ENCODE results near the gene MS4A6A.

Gene MS4A6A

GRCh38 chr11:60128376-60128775, 54.5 kb downstream of the MS4A6A start:
- TF ChIP-seq, protein P1, sequence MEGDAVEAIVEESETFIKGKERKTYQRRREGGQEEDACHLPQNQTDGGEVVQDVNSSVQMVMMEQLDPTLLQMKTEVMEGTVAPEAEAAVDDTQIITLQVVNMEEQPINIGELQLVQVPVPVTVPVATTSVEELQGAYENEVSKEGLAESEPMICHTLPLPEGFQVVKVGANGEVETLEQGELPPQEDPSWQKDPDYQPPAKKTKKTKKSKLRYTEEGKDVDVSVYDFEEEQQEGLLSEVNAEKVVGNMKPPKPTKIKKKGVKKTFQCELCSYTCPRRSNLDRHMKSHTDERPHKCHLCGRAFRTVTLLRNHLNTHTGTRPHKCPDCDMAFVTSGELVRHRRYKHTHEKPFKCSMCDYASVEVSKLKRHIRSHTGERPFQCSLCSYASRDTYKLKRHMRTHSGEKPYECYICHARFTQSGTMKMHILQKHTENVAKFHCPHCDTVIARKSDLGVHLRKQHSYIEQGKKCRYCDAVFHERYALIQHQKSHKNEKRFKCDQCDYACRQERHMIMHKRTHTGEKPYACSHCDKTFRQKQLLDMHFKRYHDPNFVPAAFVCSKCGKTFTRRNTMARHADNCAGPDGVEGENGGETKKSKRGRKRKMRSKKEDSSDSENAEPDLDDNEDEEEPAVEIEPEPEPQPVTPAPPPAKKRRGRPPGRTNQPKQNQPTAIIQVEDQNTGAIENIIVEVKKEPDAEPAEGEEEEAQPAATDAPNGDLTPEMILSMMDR (IDR thresholded peaks at IDR 0.05; ENCODE audit: low read length, missing control alignments) = no peak
- DNase-seq (ENCODE audit: low read depth) = no peak
- H3K4me3 ChIP-seq (replicated peaks; ENCODE audit: low read depth, low read length) = no peak overlapping the region

DNA sequence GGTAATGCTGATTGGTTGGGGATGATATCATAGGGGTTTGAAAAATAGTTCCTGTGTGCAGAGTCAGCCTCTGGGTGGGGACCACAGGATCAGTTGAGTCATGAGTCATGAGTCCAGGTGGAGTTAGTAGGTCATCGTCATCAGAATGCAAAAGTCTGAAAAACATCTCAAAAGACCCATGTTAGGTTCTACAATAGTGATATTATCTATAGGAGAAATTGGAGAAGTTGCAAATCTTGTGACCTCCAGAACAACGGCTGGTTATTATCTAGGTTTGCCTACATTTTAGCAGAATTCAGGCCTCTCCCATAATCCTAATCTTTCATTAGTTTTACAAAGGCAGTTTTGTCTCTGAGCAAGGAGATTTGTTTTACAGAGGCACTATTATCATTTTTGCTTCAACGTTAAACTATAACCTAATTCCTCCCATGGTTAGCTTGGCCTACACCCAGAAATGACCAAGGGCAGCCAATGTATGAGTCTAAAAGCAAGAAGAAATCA, 55.5 kb downstream of the MS4A6A start:
- DNase-seq (ENCODE audit: low read depth) = no peak
- TF ChIP-seq, protein P1 (IDR thresholded peaks at IDR 0.05; ENCODE audit: low read length, missing control alignments) = no peak
- H3K4me3 ChIP-seq (replicated peaks; ENCODE audit: low read depth, low read length) = no peak overlapping the region

DNA sequence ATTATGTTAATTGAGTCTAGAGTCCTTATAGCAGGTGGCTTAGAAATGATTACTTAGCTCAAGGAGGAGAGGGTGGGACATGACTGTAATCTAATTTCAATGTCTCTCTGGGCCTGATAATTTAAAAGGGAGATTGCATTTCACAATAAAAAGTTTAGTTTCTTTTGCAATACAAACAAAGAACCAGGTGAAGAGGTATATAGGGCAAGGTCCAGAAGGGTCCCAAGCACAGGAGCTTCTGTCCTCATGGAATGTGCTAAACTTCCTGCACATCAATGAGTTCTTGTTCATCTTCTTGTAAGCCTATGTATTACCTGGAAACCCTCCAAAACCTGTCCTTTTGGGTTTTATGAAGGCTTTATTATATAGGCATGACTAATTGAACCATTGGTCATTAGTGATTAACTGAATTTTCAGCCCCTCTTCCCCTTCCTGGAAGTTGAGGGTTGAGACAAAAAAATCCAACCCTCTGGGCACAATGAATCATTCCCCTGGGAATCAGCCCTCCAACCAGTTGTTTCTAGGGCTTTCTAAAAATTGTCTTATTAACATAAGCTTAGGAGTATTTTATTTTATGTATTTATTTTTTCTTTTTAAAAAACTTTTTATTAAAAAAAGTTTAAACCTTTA, 56.8 kb downstream of the MS4A6A start:
- H3K4me3 ChIP-seq (replicated peaks; ENCODE audit: low read depth, low read length) = no peak overlapping the region
- TF ChIP-seq, protein P1 (IDR thresholded peaks at IDR 0.05; ENCODE audit: low read length, missing control alignments) = no peak
- no peak for DNase-seq (ENCODE audit: low read depth)

DNA sequence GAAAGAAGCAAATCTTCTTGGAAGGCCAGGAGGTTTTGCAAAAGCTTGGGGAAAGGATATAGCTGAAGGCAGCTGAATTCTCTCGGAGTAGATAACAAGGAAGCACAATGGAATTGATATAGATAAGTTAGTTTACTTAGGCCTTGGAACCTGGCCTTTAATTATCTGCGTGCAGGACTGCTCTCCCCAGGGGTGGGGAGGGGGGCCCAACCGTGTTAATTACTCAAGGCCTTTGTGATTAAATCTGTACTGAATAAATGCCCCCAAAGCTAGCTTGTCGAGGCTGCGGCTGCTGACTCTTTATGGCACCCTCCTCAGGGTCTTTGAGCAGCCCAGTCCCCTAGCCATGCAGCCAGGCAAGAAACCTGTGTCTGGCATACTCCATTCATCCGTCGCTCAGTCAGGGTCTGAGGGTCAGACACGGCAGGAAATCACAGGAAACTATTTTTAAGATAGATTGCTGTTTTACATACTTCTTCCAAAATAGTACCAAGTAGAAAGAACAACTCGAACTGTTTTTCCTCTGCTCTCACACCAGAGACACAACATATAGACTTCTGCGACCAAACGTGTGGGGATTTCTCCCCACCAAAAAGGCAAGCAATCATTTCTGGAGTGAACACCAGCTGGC, 58.0 kb downstream of the MS4A6A start:
- TF ChIP-seq, protein P1 (IDR thresholded peaks at IDR 0.05; ENCODE audit: low read length, missing control alignments) = no peak
- DNase-seq (ENCODE audit: low read depth) = no peak
- H3K4me3 ChIP-seq (replicated peaks; ENCODE audit: low read depth, low read length) = no peak overlapping the region
